HG02840 (cell line): ENCODE measurements around the gene CCDC154.
"Not testable (repeated sequence)": the region's sequence is repeated elsewhere in the genome, so short reads cannot be mapped to it uniquely, and the experiment has no call there.

Experiments used
- ATAC-seq: cut with Tn5 transposase; IDR thresholded peaks from one replicate; pipeline ENCODE4 v1.9.1; 2021; ENCODE audit warnings: mild to moderate bottlenecking, moderate library complexity, moderate number of reproducible peaks; ENCODE audit not compliant: unreplicated experiment, low FRiP score

Gene CCDC154, protein sequence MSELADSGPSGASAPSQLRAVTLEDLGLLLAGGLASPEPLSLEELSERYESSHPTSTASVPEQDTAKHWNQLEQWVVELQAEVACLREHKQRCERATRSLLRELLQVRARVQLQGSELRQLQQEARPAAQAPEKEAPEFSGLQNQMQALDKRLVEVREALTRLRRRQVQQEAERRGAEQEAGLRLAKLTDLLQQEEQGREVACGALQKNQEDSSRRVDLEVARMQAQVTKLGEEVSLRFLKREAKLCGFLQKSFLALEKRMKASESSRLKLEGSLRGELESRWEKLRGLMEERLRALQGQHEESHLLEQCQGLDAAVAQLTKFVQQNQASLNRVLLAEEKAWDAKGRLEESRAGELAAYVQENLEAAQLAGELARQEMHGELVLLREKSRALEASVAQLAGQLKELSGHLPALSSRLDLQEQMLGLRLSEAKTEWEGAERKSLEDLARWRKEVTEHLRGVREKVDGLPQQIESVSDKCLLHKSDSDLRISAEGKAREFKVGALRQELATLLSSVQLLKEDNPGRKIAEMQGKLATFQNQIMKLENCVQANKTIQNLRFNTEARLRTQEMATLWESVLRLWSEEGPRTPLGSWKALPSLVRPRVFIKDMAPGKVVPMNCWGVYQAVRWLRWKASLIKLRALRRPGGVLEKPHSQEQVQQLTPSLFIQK

DNA sequence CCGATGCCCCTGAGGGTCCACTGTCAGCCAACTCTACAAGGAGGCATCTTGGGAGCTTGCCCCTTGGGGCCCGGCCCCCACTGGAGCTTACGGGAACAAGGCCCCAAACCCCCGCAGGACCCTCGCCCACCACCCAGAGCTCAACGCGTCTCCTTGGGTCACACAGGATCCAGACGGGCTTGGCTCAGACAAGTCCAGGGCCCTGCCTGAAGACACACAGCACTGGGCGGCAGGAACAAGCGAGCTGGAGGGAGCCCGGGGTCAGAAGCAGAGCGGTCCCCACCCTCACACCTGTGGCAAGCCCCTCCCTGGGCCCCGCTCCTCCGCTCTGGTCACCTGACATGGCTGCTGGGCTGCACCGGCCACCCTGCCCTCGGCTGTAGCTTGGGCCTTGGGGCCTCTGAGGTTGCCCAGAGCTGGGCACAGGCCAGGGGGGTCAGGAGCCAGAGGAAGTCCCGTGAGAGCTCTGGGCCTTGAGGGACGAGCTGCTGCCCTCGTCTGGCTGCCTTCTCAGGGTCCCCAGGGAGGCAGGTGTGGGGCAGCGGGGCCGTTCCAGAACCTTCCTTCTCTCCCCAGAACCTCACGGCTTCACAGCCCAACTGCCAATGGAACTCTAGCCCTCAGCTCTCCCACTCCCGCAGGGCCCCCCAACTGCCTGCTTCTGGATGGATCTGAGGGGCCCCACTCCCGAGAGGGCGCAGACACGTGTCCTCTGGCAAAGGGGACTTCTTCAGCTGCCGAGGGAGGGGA is at the start of gene CCDC154:
CCDC154 (minus strand) TSS at position 577 of the 750 bp plus-strand sequence; CDS start at position 343, 234 bp downstream.
- no peak for ATAC-seq

DNA sequence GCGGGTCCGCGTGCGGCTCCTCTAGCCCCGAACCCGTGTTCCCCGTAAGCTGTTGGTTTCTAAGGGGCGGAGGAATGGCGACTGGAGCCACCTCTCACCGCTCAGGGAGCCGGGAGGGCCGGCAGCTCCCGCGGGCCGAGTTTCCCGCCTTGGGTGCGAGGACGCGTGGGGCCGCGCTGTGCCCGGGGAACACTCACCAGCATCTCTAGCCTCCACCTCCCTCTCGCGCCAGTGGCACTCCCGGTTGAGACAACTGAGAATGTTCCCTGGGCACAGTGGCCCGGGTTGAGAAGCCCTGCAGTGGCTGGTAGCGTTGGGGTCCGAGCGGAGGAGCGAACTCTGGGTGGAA is 49.4 kb upstream of the CCDC154 start:
- ATAC-seq: no peak

DNA sequence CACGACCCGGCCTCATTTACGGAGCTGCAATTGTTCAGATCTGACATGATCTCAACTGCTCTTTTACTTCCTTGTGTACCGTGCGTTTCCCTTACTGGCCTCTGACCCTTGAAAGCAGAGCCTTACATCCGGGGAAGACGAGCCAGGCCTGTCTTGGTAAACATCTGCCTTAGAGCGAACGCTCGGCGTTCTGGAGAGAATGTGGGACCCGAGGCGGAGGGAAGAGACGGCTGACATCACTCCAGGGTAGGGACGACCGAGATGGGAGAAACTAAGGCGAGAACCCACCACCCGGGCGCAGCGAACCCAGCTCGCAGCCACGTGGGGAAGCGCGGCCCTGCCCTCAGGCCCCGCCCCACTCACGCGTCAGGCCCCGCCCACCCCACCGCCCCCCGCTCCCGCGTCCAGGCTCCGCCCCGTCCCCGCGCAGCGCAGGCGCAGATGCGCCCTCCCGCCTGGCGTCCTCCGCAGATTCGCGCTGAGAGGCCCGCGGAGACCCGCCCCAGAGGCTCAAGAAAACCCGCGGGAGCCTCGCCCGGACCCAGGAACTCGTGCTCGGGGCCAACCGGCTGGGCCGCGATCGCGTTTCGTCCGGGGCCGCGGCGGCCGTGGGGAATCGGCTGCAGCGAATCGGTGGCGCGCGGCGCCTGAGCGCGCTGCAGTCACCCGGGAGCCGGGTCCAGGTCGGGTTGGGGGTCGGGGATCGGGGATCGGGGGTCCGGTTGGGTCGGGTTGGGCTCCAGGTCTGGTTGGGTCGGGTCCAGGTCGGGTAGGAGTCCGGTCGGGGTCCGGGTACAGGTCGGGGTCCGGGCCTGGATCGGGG is 48.8 kb upstream of the CCDC154 start, which contains the start of gene TELO2:
TELO2 (plus strand) TSS at position 438 of the 823 bp plus-strand sequence. CDS start 922 bp downstream, outside the sequence.
- ATAC-seq: no peak

DNA sequence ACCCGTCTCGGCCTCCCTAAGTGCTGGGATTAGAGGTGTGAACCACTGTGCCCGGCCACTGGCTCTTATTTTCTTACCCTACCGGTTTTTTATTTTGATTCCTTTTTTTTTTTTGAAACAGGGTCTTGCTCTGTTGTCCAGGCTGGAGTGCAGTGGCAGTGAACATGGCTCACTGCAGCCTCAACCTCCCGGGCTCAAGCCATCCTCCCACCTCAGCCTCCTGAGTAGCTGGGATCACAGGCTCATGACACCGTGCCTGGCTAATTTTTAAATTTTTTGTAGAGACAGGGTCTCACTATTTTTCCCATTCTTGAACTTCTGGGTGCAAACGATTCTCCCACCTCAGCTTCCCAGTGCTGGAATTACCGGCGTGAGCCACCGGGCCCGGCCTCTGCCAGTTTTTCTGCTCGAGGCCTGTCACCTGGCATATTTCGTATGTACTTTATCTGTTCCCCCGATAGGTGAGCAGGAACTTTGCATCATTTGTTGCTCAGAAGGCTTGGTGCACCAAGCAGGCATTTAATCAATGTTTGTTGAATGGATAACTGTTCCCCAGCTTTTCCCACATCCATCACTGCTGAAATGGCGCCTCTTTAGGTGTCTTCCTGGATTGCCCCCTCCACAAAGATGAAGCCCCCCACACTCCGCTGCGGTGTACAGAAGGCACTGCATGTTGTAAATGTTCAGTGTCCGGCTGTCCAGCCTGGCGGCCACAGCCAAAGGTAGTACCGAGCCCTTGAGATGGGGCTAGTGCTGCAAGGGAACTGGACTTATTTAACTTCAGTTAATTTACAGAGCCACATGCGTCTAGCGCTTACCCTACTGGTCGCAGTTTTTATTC is 47.9 kb upstream of the CCDC154 start:
- no peak for ATAC-seq

DNA sequence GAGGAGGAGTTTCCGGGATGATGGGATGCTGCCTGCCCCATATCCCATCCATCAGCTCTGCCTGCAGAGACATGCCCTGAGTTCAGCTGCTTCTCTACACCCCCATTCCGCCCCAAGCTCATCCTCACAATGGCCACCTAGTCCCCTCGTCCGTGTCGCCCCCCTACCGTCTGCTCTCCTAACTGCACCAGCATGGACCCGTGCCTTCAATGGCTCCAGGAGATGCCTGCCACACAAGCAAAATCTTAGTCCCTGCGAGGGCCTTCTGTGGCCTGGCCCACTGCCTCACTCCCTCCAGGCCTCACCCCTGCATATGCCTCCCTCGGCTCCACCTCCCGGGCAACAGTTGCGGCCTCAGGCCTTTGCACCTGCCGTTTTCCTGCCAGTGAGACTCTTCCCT is 47.0 kb upstream of the CCDC154 start:
- ATAC-seq: no peak

DNA sequence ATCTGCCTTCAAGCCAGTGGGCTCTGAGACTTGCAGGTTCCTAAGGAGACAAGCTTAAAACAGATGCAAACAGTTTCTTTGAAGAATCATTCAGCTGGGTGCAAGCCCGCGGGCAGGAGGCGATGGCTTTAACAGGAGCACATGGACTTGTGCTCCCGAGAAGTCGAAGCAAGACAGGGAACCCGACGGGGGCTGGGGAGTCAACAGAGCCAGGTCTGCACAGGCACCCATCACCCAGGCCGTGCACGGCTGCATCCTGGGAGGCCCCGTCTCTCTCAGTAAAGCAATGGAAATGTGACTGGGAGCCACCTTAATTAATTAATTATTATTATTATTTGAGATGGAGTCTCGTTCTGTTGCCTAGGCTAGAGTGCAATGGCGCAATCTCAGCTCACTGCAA is 44.7 kb upstream of the CCDC154 start:
- ATAC-seq: no peak

DNA sequence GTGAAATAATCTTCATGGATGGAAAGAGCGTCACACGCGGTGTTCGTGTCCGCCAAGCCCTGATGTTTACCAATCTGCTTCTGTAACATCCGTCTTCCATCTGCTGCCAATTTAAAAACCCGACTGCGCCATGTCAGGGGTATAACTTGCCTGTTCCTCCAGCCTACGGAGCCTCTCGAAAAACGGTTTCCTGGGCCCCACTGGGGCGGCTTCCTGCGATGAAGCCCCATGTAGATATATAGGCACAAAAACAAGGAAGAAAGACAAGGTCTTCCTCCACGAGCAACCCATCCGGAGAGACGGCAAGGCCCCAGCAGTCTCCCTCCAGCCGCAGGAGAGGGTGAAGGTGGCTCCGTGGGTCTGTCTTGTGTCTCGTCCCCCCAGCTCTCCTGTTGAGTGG is 44.3 kb upstream of the CCDC154 start, which contains the start of gene PTX4:
PTX4 (minus strand) TSS at position 326 of the 400 bp plus-strand sequence; CDS start at position 291, 35 bp downstream.
- ATAC-seq: no peak

DNA sequence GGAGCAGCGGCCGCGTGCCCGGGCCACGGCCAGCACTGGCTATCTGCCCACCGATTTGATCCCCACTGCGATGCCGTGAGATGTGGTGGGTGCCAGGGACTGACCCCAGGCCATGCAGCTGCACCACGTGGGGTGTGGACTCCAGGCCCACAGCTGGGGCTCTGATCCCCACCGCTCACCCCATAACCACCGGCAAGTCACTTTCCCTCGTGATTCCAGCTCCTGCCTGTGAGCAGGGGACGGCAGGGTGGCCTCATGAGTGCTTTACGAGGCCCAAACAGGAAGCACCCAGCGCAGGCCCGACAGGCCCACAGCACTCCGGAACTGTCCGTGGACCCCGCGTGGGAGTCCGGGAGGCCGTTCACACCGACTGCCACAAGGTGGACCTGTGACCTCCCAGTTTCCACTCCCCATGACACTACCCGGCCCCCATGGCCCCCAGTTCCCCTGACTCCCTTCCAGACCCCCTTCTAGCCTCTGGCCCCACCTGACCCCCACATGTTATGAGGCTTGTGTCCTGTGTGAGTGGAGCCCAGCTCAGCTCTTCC is 43.8 kb upstream of the CCDC154 start:
- no peak for ATAC-seq

DNA sequence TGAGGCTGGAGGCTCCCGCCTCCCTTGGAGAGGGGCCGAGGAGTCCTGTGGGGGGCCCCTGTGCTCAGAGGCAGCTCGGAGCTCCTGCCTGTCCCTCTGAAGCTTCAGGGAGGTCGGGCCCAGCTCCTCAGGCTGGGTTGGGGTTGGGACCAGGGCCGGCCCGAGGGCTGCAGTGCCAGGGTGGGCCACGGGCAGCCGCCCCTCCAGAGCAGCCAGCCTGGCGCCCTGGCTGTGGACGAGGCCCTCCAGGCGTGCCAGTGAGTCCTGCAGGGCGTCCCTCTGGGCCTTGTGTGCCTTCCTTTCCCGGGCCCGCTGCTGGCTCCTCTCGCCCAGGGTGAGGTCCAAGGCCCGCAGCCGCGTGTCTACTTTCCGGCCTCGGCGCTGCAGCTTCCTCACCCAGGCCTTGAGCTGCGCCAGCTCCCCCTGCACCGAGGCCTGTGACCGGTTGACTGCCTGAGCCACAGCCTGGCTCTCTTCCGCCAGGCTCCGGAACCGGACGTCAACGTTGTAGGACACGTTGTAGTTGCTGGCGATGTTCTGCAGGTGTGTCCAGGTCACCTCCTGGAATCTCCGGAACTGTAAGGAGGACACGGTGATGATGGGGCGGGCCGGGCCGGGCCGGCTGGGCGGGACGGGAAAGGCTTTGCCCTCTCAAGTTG is 43.2 kb upstream of the CCDC154 start:
- ATAC-seq: no peak

DNA sequence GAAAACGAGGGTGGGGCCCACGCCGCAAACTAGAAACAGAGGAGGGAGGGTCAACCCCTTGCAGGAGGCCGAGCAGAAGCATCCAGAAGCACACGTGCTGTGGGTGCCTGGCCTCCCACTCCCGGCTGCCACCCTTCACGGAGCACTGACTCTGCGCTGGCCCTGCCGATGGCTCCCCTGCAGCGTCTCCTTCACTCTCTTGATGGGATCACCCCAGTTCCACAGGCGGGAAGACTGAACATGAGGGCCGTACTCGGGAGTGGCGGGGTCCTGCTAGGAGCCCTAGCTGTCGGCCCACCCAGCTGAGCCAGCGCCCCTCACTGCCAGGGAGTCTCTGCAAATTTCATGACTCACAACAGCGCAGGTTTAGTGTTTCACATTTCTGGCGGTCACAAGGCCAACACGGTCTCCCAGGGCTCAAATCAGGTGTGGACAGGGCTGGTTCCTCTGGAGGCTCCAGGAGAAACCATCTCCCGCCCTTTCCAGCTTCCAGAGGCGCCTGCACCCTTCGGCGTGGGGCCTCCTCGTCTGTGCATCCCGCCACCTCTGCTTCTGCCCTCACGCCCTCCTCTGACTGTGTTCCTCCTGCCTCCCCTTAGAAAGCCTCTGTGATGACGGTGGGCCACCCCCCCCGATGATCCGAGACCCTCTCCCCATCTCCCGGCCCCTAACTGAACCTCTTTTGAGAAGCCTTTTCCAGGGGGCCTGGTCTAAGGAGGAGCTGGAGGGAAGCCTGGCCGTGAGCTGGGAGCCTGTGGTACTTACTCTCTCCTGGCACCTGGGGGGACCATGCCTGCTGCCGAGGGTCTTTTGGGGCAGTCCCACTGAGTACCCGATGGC is 42.4 kb upstream of the CCDC154 start:
- ATAC-seq: no peak

DNA sequence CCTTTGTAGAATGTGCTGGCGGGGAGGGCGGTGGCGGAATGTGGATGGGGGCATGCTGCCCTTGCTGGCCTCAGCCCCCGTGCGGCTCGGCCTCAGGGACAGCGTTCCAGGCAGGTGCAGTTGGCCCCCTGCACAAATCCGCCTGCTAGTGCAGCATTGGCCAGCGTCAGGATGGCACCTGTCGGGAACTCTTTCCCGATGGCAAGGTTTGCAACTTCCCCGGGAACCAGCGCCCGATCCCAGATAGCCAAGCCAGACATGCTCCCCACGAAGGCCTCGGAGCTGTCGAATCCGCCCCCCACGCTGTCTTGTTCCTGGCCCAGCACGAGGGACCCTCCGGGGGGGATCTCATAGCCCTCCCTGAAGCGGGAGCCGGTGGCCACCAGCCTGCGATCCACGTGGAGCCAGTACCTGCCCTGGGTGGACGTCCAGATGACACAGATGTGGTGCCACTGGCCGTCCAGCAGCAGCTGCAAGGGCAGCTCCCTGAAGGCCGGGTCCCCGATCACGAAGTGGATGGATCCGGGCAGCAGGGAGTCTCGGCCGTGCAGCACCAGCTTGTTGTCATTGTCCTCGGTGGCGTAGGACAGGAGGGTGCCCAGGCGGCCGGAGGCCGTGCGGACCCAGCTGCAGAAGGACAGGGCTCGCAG is 41.6 kb upstream of the CCDC154 start:
- no peak for ATAC-seq

DNA sequence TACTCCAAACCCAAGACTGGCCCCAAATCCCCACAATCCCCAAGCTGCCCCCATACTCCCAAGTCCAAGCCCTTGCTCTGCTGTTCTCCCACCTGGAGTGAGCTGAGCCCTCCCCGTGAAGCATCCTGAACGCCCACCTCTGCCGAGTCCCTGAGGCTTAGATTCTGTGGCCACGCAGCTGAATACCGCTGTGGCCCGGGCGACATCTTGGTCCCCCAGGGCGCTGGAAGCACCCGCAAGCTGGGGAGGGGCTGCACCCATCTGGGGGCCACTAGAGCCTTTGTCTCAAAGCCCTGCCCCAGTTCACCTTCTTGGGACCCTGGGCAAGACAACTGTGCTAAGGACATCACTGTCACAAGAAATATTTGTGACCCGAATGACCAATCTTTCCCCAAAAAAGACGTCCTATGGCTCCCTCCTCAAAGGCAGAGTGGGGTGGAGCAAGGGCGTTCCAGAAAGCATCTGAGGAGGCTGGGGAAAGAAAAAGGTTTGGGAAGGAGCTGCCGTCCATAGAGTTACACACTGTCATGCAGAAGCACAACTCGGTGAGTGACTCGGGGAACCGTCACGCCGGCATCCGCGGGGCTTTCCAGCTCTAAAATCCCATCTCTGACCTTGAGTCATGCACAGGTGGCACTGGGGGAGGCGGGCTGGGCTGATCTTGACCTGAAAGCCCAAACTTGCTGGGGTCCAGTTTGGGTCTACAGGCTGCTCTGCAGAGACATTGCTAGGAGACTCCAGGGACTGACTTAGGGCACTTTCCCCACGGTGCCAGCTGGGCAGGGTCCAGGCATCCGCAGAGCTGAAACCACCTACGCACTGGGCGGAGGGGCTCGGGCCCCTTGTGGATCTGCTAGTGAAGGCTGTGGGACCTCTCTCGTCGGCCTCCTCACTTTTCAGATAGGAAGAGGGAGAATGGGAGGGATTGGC is 37.8 kb upstream of the CCDC154 start:
- ATAC-seq: no peak

DNA sequence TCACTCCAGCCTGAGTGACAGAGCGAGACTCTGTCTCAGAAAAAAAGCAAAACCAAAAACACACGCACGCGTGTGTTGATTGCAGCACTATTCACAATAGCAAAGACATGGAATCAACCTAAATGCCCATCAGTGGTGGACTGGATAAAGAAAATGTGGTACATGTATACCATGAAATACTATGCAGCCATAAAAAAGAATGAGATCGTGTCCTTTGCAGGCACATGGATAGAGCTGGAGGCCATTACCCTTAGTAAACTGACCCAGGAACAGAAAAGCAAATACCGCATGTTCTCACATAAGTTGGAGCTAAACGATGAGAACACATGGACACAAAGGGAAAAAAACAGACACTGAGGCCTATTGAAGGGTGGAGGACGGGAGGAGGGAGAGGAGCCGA is 34.6 kb upstream of the CCDC154 start:
- ATAC-seq: not testable (repeated sequence)

DNA sequence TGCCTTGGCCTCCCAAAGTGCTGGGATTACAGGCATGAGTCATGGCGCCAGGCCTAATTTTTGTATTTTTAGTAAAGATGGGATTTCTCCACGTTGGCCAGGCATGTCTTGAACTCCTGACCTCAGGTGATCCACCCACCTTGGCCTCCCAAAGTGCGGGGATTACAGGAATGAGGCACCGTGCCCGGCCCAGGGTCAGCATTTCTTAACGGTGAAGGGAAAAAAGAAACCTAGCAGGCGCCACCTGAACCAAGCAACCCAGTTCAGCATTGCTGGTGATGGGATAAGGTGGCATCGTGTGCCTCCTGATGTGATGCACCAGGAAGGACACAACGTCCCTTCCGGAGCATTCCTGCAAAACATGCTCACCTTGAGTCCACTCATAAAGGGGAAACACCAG is 32.7 kb upstream of the CCDC154 start:
- ATAC-seq: no peak

DNA sequence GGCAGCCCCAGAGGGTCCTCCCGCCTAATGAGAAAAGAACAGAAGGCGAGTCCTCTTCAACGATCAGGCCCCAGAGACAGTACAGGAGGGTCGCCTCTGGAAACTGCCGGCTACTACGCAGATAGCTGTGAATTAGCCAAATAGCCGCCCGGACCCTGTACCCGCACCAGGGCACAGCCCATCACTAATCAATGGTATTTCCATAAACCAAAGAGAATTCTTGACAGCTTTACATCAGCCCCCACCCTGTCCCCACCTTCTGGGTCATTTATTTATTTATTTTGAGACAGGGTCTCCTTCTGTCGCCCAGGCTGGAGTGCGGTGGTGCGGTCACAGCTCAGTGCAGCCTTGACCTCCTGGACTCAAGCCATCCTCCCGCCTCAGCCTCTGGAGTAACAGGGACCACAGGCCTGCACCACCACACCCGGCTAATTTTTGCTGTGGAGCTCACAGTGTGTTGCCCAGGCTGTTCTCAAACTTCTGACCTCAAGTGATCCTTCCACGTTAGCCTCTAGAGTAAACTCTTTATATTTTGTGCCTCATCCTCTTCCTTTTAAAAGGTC is 31.3 kb upstream of the CCDC154 start:
- ATAC-seq: peak; percentile 4
